Measurements from ENCODE around the gene CSF2RB. TPM values are rescaled to one million over a fixed set of nuclear protein-coding genes. Genes with fewer than 3 reads are reported as not detected.

Gene CSF2RB
- polyA plus RNA-seq, 4 donors = 0.22 to 5.4 (median 1.9) TPM

DNA sequence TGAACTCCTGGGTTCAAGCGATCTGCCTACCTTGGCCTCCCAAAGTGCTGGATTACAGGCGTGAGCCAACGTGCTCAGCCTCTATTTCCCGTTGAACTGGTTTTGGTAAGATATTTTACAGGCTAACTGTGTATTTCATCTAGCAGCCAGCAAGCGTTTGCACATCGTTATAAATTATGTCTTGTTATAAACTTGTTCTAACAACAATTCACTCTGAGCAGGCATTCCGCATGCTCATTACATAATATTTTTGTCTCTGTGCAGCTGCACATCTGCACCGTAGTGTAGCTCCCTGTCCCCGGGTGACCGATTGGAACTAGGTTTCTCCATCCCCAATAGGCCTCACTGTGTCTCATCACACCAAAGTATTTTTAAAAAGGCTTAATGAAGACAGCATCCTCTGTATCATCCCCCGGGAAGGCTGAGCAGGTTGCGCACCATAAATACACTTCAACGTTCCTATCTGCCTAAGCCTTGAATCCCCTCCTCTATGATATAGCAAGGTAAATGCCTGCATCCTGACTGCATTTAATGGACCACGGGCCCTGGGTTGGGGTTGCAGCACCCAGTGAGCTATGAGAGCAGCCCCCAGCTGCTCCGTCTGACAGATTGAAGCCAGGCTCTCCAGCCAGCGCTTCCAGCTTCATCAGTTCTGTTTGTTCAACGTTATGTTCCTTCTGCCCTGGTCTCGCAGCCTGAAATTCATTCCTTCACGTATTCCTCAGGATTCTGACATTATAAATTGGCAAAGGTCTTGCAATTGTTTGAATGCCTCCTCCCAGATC, 58.1 kb downstream of the CSF2RB start:
- Histone ChIP-seq H3K9me3 (ENCODE audit: control insufficient read depth in 2 of 2, insufficient read depth in 1 of 2, low read depth in 1 of 2, low read length in 1 of 2) (no peaks in the 10 kb centered on the region), H3K27ac (ENCODE audit: low read depth in 1 of 3, low read length in 2 of 3) (no peak overlapping the region), H3K36me3 (ENCODE audit: control insufficient read depth in 3 of 3, insufficient read depth in 2 of 3, low read depth in 1 of 3, low read length in 3 of 3) (no peaks in the 10 kb centered on the region), H3K27me3 (ENCODE audit: control insufficient read depth in 3 of 3, insufficient read depth in 3 of 3, low read length in 3 of 3) (peaks cover 0 to 6% (median 0%) of the 10 kb centered on the region in 3 donors), H3K4me3 (ENCODE audit: low read depth in 1 of 3, low read length in 3 of 3) (no peak overlapping the region), H3K4me1 (ENCODE audit: control insufficient read depth in 3 of 3, insufficient read depth in 2 of 3, low read depth in 1 of 3, low read length in 2 of 3) (no peaks in the 10 kb centered on the region)
- DNase-seq = no peak
- 68 to 75% (median 71%) methylated on average over 19 of the region's 19 CpGs for WGBS, 3 donors
- FAIRE-seq = no peak

DNA sequence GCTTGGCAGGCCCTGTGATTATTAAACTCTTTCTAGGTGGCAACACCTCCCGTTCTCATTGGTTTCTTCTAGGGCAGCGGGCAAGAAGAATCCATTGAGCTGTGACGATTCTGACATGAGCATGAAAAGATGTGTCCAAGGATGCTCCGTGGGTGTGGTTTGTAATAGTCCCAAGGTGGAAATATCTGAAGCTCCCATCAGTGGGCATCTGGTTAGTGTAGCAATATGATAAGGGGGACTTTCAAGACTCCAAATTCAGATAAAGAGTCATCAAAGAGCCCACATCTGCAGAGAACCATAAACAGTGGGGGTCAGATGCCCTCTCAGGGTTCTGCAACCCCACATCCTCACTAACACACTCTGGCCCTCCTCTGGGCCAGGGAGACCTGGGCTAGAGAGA, 63.2 kb downstream of the CSF2RB start:
- WGBS, 3 donors = 79 to 91% (median 89%) methylated on average over 4 of the region's 4 CpGs
- H3K36me3 ChIP-seq (ENCODE audit: control insufficient read depth in 3 of 3, insufficient read depth in 2 of 3, low read depth in 1 of 3, low read length in 3 of 3) = no peaks in the 10 kb centered on the region
- no peaks in the 10 kb centered on the region for H3K9me3 ChIP-seq (ENCODE audit: control insufficient read depth in 2 of 2, insufficient read depth in 1 of 2, low read depth in 1 of 2, low read length in 1 of 2)
- H3K27ac ChIP-seq (ENCODE audit: low read depth in 1 of 3, low read length in 2 of 3) = no peak overlapping the region
- H3K4me3 ChIP-seq (ENCODE audit: low read depth in 1 of 3, low read length in 3 of 3) = no peak overlapping the region
- DNase-seq (no peak), FAIRE-seq (no peak)
- peaks cover 0 to 11% (median 0%) of the 10 kb centered on the region in 3 donors for H3K27me3 ChIP-seq (ENCODE audit: control insufficient read depth in 3 of 3, insufficient read depth in 3 of 3, low read length in 3 of 3)
- H3K4me1 ChIP-seq (ENCODE audit: control insufficient read depth in 3 of 3, insufficient read depth in 2 of 3, low read depth in 1 of 3, low read length in 2 of 3) = peaks cover 0 to 5% (median 0%) of the 10 kb centered on the region in 3 donors

DNA sequence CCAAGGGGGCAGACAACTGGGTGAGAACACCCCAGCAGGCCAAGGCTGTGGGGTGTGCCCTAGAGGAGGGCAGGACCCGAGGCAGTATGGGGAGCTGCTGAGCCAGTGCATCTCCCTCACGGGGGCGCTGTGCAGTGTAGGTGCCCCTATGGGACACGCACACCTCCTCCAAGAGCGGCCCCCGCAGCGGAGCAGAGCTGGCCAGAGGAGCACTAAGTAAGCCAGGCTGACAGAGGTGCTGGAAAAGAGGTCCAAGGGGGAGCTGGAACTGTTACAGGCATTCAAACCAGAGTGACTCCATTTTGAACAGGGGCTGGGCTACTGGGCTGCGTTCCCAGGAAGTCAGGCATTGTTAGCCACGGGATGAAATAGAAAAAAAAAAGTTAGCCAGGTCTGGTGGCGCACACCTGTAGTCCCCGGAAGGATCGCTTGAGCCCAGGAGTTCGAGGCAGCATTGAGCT, 64.0 kb downstream of the CSF2RB start:
- WGBS, 3 donors = 5 to 19% (median 14%) methylated on average over 13 of the region's 13 CpGs
- peak; percentile 63 to 77 for DNase-seq
- Histone ChIP-seq H3K4me3 (ENCODE audit: low read depth in 1 of 3, low read length in 3 of 3) (peak overlapping the region in 2 of 3 donors; percentile 34 to 43), H3K9me3 (ENCODE audit: control insufficient read depth in 2 of 2, insufficient read depth in 1 of 2, low read depth in 1 of 2, low read length in 1 of 2) (no peaks in the 10 kb centered on the region), H3K36me3 (ENCODE audit: control insufficient read depth in 3 of 3, insufficient read depth in 2 of 3, low read depth in 1 of 3, low read length in 3 of 3) (no peaks in the 10 kb centered on the region), H3K27me3 (ENCODE audit: control insufficient read depth in 3 of 3, insufficient read depth in 3 of 3, low read length in 3 of 3) (peaks cover 0 to 9% (median 0%) of the 10 kb centered on the region in 3 donors), H3K4me1 (ENCODE audit: control insufficient read depth in 3 of 3, insufficient read depth in 2 of 3, low read depth in 1 of 3, low read length in 2 of 3) (peaks cover 0 to 7% (median 0%) of the 10 kb centered on the region in 3 donors), H3K27ac (ENCODE audit: low read depth in 1 of 3, low read length in 2 of 3) (peak overlapping the region in 1 of 3 donors; percentile 28)
- no peak for FAIRE-seq

DNA sequence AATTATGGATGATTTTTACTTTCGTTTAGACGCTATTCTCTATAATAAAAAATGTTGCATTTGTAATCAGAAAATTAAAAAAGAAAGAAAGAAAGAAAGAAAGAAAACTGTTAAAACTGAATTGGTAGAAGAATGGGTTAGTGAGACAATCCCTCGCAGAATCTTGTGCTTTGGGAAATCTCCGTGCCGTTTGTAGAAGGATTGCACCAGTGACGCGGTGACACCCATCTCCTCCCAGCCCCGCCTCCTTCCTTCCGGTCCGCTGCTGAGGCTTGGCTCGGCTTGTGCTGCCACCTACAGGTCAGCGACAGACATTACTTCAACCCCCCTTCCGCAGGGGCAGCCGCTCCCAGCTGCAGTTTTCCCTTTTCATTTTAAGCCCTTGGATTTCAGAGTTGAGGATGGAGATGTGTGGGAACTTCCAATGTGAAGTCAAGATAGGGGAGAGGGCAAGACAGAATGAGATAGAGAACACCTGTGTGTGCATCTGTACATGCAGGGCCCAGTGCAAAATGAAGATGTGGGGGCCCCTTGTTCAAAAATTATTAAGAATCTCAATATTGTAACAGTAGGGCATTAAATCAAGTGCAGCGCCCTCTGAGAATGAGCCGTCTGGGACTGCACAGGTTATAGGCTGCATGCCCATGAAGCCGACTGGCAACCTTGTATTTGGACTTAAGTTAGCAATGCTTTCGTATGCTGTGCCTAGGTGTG, 64.7 kb downstream of the CSF2RB start:
- Histone ChIP-seq H3K9me3 (ENCODE audit: control insufficient read depth in 2 of 2, insufficient read depth in 1 of 2, low read depth in 1 of 2, low read length in 1 of 2) (no peaks in the 10 kb centered on the region), H3K4me1 (ENCODE audit: control insufficient read depth in 3 of 3, insufficient read depth in 2 of 3, low read depth in 1 of 3, low read length in 2 of 3) (peaks cover 0 to 10% (median 0%) of the 10 kb centered on the region in 3 donors), H3K4me3 (ENCODE audit: low read depth in 1 of 3, low read length in 3 of 3) (peak overlapping the region in 2 of 3 donors; percentile 34 to 43), H3K36me3 (ENCODE audit: control insufficient read depth in 3 of 3, insufficient read depth in 2 of 3, low read depth in 1 of 3, low read length in 3 of 3) (no peaks in the 10 kb centered on the region), H3K27ac (ENCODE audit: low read depth in 1 of 3, low read length in 2 of 3) (no peak overlapping the region), H3K27me3 (ENCODE audit: control insufficient read depth in 3 of 3, insufficient read depth in 3 of 3, low read length in 3 of 3) (peaks cover 0 to 9% (median 0%) of the 10 kb centered on the region in 3 donors)
- 14 to 15% (median 14%) methylated on average over 17 to 18 of the region's 18 CpGs for WGBS, 3 donors
- FAIRE-seq = peak; percentile 36
- peak; percentile 90 to 92 for DNase-seq

DNA sequence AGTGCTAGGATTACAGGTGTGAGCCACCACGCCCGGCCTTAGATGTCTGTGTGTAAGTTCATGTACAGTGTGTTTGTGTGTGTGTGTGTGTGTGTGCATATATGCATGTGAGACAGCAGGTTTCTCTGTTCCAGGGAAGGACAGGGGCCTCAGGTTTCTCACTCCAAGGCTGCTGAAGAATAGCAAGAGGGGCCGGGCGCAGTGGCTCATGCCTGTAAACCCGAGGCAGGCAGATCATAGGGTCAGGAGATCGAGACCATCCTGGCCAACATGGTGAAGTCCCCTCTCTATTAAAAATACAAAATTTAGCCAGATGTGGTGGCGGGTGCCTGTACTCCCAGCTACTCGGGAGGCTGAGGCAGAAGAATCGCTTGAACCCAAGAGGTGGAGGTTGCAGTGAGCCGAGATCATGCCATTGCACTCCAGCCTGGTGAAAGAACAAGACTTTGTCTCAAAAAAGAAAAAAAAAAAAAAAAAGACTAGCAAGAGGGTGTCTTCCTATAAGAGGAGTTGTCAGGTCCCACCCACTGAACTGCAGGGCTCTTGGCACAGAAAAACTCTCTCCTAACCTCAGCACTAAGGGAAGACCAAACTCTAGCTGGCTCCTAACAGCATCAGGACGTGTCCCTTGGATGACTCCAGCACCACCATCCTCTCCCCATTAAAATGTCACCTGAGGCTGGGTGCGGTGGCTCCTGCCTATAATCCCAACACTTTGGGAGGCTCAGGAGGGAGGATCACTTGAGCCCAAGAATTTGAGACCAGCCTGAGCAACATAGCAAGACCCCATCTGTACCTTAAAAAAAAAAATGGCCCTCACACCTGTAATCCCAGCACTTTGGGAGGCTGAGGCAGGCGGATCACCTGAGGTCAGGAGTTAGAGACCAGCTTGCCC, 65.8 kb downstream of the CSF2RB start:
- Histone ChIP-seq H3K27me3 (ENCODE audit: control insufficient read depth in 3 of 3, insufficient read depth in 3 of 3, low read length in 3 of 3) (peaks cover 0 to 9% (median 0%) of the 10 kb centered on the region in 3 donors), H3K36me3 (ENCODE audit: control insufficient read depth in 3 of 3, insufficient read depth in 2 of 3, low read depth in 1 of 3, low read length in 3 of 3) (no peaks in the 10 kb centered on the region), H3K4me1 (ENCODE audit: control insufficient read depth in 3 of 3, insufficient read depth in 2 of 3, low read depth in 1 of 3, low read length in 2 of 3) (peaks cover 0 to 10% (median 0%) of the 10 kb centered on the region in 3 donors), H3K4me3 (ENCODE audit: low read depth in 1 of 3, low read length in 3 of 3) (no peak overlapping the region), H3K9me3 (ENCODE audit: control insufficient read depth in 2 of 2, insufficient read depth in 1 of 2, low read depth in 1 of 2, low read length in 1 of 2) (no peaks in the 10 kb centered on the region), H3K27ac (ENCODE audit: low read depth in 1 of 3, low read length in 2 of 3) (no peak overlapping the region)
- no peak for DNase-seq
- no peak for FAIRE-seq
- 87 to 92% (median 89%) methylated on average over 13 of the region's 13 CpGs for WGBS, 3 donors

DNA sequence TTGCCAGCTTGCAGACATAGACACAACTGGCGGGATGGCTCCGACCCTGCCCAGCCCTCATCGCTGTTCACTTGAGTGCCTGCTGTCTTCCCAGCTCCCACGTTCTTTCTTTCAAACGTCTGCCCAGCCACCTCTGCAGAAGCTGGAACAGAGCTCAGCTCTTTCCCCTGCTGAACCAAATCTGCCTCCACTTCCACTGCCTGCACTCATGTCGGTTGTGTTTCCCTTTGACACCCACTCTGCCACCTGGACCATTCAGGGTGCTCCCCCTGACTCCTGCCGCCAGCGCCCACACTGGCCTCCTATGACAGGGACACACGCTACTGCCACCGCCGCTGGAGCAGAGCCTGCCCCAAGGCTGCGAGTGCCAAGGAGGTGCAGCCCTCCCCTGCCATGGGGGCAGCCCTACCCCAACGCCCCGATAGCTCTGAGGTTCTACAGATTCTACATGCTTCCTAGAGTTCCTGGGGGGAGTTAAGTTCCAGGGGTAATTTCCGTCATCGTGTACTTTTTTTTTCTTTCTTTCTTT, 67.9 kb downstream of the CSF2RB start:
- Histone ChIP-seq H3K36me3 (ENCODE audit: control insufficient read depth in 3 of 3, insufficient read depth in 2 of 3, low read depth in 1 of 3, low read length in 3 of 3) (no peaks in the 10 kb centered on the region), H3K4me1 (ENCODE audit: control insufficient read depth in 3 of 3, insufficient read depth in 2 of 3, low read depth in 1 of 3, low read length in 2 of 3) (peaks cover 0 to 10% (median 0%) of the 10 kb centered on the region in 3 donors), H3K27ac (ENCODE audit: low read depth in 1 of 3, low read length in 2 of 3) (no peak overlapping the region), H3K4me3 (ENCODE audit: low read depth in 1 of 3, low read length in 3 of 3) (no peak overlapping the region), H3K27me3 (ENCODE audit: control insufficient read depth in 3 of 3, insufficient read depth in 3 of 3, low read length in 3 of 3) (peaks cover 0 to 9% (median 0%) of the 10 kb centered on the region in 3 donors), H3K9me3 (ENCODE audit: control insufficient read depth in 2 of 2, insufficient read depth in 1 of 2, low read depth in 1 of 2, low read length in 1 of 2) (peaks cover 0 to 10% of the 10 kb centered on the region in 2 donors)
- no peak for FAIRE-seq
- DNase-seq = no peak
- 75 to 83% (median 78%) methylated on average over 16 of the region's 16 CpGs for WGBS, 3 donors

DNA sequence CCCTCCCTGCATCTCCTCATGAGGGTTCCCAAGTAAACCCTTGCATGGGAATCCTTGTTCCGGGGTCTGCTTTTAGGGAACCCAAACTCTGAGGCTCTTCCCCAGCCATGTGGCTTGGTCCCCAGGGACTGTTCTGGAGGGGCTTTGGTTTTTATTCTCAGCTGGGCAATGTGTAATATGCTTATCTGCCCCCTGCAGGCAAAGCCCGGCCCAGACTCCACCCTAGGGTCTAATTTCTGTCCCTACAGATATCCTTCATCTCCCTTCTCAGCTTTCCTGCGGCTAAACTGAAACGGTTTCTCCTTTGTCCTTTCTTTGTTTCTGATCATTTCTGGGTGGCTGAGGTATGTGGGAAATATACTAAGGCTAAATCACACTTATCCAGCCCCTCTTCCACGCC, 68.7 kb downstream of the CSF2RB start:
- H3K9me3 ChIP-seq (ENCODE audit: control insufficient read depth in 2 of 2, insufficient read depth in 1 of 2, low read depth in 1 of 2, low read length in 1 of 2) = peaks cover 0 to 12% of the 10 kb centered on the region in 2 donors
- H3K27ac ChIP-seq (ENCODE audit: low read depth in 1 of 3, low read length in 2 of 3) = no peak overlapping the region
- no peaks in the 10 kb centered on the region for H3K36me3 ChIP-seq (ENCODE audit: control insufficient read depth in 3 of 3, insufficient read depth in 2 of 3, low read depth in 1 of 3, low read length in 3 of 3)
- DNase-seq (no peak), FAIRE-seq (no peak)
- WGBS, 3 donors = 35 to 57% (median 35%) methylated on average over 5 of the region's 5 CpGs
- peaks cover 0 to 10% (median 0%) of the 10 kb centered on the region in 3 donors for H3K4me1 ChIP-seq (ENCODE audit: control insufficient read depth in 3 of 3, insufficient read depth in 2 of 3, low read depth in 1 of 3, low read length in 2 of 3)
- peaks cover 0 to 5% (median 0%) of the 10 kb centered on the region in 3 donors for H3K27me3 ChIP-seq (ENCODE audit: control insufficient read depth in 3 of 3, insufficient read depth in 3 of 3, low read length in 3 of 3)
- no peak overlapping the region for H3K4me3 ChIP-seq (ENCODE audit: low read depth in 1 of 3, low read length in 3 of 3)
